H1 (cell line): ENCODE results near the gene GID8. TPM values are rescaled to one million over a fixed set of nuclear protein-coding genes. Genes with fewer than 3 reads are reported as not detected.

Source experiments
- CTCF ChIA-PET: fragments of 300-600 bp; sonication (Branson Sonifier 250); formaldehyde crosslinking; loops from one replicate; lab custom pipeline; 2021; ENCODE audit not compliant: partially characterized antibody; lab: Charles Lee
- POLR2A ChIA-PET: fragments of 300-600 bp; sonication (Branson Sonifier 250); formaldehyde crosslinking; loops from one replicate; lab custom pipeline; 2021; ENCODE audit warnings: inconsistent platforms; ENCODE audit not compliant: partially characterized antibody; lab: Charles Lee
- DNase-seq, 2 experiments: peaks; one replicate each; pipeline versions ENCODE4 v3.0.0 to v3.0.0-alpha.2; 2010 to 2022; ENCODE audit warnings: low spot score in 2 of 2, low read depth in 1 of 2, mixed read lengths in 1 of 2
- FAIRE-seq: peaks from 2 replicates; lab custom pipeline; 2011; peaks lifted over from hg19 to GRCh38; lab: Jason Lieb, UNC
- H2AFZ ChIP-seq: 2 replicates; pipeline ENCODE4 v1.8.1; 2012; ENCODE audit warnings: low read length, inconsistent platforms
- H2AK5ac ChIP-seq: 2 replicates; pipeline ENCODE4 v1.6.1; 2013; ENCODE audit warnings: low read depth, low read length
- H2BK120ac ChIP-seq: replicated peaks from 2 replicates; pipeline ENCODE3; 2013; ENCODE audit warnings: low read depth, low read length, inconsistent platforms
- H2BK12ac ChIP-seq: 2 replicates; pipeline ENCODE4 v1.6.1; 2013; ENCODE audit warnings: low read depth, low read length
- H2BK15ac ChIP-seq: 2 replicates; pipeline ENCODE4 v1.6.1; 2013; ENCODE audit warnings: low read length
- H2BK20ac ChIP-seq: 2 replicates; pipeline ENCODE4 v1.6.1; 2013; ENCODE audit warnings: low read length
- H2BK5ac ChIP-seq: 2 replicates; pipeline ENCODE4 v1.6.1; 2013; ENCODE audit warnings: low read depth, low read length
- H3K14ac ChIP-seq: 2 replicates; pipeline ENCODE4 v1.6.1; 2013; ENCODE audit warnings: inconsistent platforms; ENCODE audit not compliant: insufficient read length
- H3K18ac ChIP-seq: 2 replicates; pipeline ENCODE4 v1.6.1; 2013; ENCODE audit warnings: low read length; ENCODE audit errors: extremely low read depth
- H3K23ac ChIP-seq: 2 replicates; pipeline ENCODE4 v1.6.1; 2013; ENCODE audit warnings: inconsistent platforms; ENCODE audit not compliant: insufficient read length
- H3K23me2 ChIP-seq: 2 replicates; pipeline ENCODE4 v1.6.1; 2013; ENCODE audit warnings: low read depth, low read length
- H3K27ac ChIP-seq: 2 replicates; pipeline ENCODE4 v1.6.1; 2011; ENCODE audit warnings: low read depth, low read length, inconsistent platforms
- H3K27me3 ChIP-seq, 4 experiments: replicated peaks in 1 of 4; 1 replicate in 1 of 4; 2 replicates in 3 of 4; pipeline versions ENCODE4 v1.6.1 to v1.8.1; 2011 to 2013; ENCODE audit warnings: low read length in 3 of 4, mild to moderate bottlenecking in 3 of 4, inconsistent platforms in 2 of 4, mixed read lengths in 2 of 4, moderate library complexity in 1 of 4; ENCODE audit not compliant: control insufficient read depth in 3 of 4, insufficient read depth in 3 of 4; ENCODE audit errors: extremely low read depth in 1 of 4
- H3K36me3 ChIP-seq, 4 experiments: 2 replicates each; pipeline versions ENCODE4 v1.6.1 to v1.8.1; 2011 to 2013; ENCODE audit warnings: mild to moderate bottlenecking in 4 of 4, low read length in 3 of 4, moderate library complexity in 2 of 4, control low read depth in 1 of 4, inconsistent platforms in 1 of 4; ENCODE audit not compliant: insufficient read depth in 4 of 4, control insufficient read depth in 2 of 4
- H3K4ac ChIP-seq: replicated peaks from 2 replicates; pipeline ENCODE3; 2013; ENCODE audit warnings: low read length, low read depth, mixed read lengths, inconsistent platforms; ENCODE audit not compliant: insufficient read length
- H3K4me1 ChIP-seq, 4 experiments: replicated peaks in 1 of 4; 1 replicate in 1 of 4; 2 replicates in 3 of 4; pipeline versions ENCODE4 v1.6.1 to v1.8.1; 2011 to 2013; ENCODE audit warnings: low read length in 3 of 4, inconsistent platforms in 2 of 4, mixed read lengths in 1 of 4; ENCODE audit not compliant: insufficient read depth in 4 of 4, control insufficient read depth in 3 of 4
- H3K4me2 ChIP-seq, 2 experiments: 2 replicates each; pipeline versions ENCODE4 v1.6.1 to v1.8.1; 2011 to 2013; ENCODE audit warnings: low read depth in 2 of 2, low read length in 2 of 2, control low read depth in 1 of 2, inconsistent platforms in 1 of 2, mild to moderate bottlenecking in 1 of 2; ENCODE audit not compliant: insufficient read depth in 1 of 2
- H3K4me3 ChIP-seq, 4 experiments: fragments of 200-600, 300-600 bp in 1 of 4; sonication (generic), shearing (Covaris generic), sonication (Bioruptor Twin) in 1 of 4; 2 replicates each; pipeline versions ENCODE4 v1.5.1 to v1.8.1; 2011 to 2016; ENCODE audit warnings: low read length in 4 of 4, low read depth in 3 of 4, control low read depth in 2 of 4, inconsistent platforms in 2 of 4, mild to moderate bottlenecking in 2 of 4, mixed read lengths in 1 of 4, moderate library complexity in 1 of 4; ENCODE audit not compliant: insufficient read depth in 2 of 4; ENCODE audit errors: extremely low read depth in 1 of 4
- H3K56ac ChIP-seq: replicated peaks from 2 replicates; pipeline ENCODE3; 2013; ENCODE audit warnings: low read depth, mild to moderate bottlenecking, mixed read lengths, low read length, inconsistent platforms; ENCODE audit not compliant: insufficient read length
- H3K79me1 ChIP-seq: 2 replicates; pipeline ENCODE4 v1.6.1; 2013; ENCODE audit warnings: low read depth, low read length, control low read depth
- H3K79me2 ChIP-seq, 2 experiments: 2 replicates each; pipeline versions ENCODE4 v1.6.1 to v1.8.1; 2012 to 2013; ENCODE audit warnings: low read length in 2 of 2, mild to moderate bottlenecking in 2 of 2, inconsistent platforms in 1 of 2; ENCODE audit not compliant: insufficient read depth in 2 of 2, control insufficient read depth in 1 of 2
- H3K9ac ChIP-seq, 4 experiments: replicated peaks in 1 of 4; 1 replicate in 1 of 4; 2 replicates in 3 of 4; pipeline versions ENCODE4 v1.6.1 to v1.8.1; 2011 to 2013; ENCODE audit warnings: low read depth in 3 of 4, low read length in 3 of 4, control low read depth in 2 of 4, mild to moderate bottlenecking in 2 of 4, moderate library complexity in 2 of 4, inconsistent platforms in 1 of 4; ENCODE audit errors: extremely low read depth in 1 of 4
- H3K9me3 ChIP-seq, 2 experiments: 2 replicates each; pipeline versions ENCODE4 v1.6.1 to v1.8.1; 2012 to 2013; ENCODE audit warnings: mild to moderate bottlenecking in 2 of 2, moderate library complexity in 2 of 2, control low read depth in 1 of 2, inconsistent platforms in 1 of 2, low read depth in 1 of 2, low read length in 1 of 2, mixed read lengths in 1 of 2; ENCODE audit not compliant: insufficient read depth in 2 of 2
- H4K20me1 ChIP-seq, 2 experiments: replicated peaks in 1 of 2; 2 replicates each; pipeline versions ENCODE3 to v1.8.1; 2011 to 2013; ENCODE audit warnings: inconsistent platforms in 2 of 2, low read length in 2 of 2, mild to moderate bottlenecking in 1 of 2; ENCODE audit not compliant: insufficient read depth in 2 of 2, control insufficient read depth in 1 of 2
- H4K5ac ChIP-seq: 2 replicates; pipeline ENCODE4 v1.6.1; 2013; ENCODE audit warnings: low read length, low read depth, mixed read lengths, inconsistent platforms; ENCODE audit not compliant: insufficient read length
- H4K8ac ChIP-seq: 2 replicates; pipeline ENCODE4 v1.8.0; 2013; ENCODE audit warnings: mild to moderate bottlenecking, moderate library complexity, low read length, inconsistent platforms; ENCODE audit not compliant: insufficient read depth; ENCODE audit errors: extremely low read depth
- H4K91ac ChIP-seq: replicated peaks from 2 replicates; pipeline ENCODE3; 2013; ENCODE audit warnings: low read length, mixed read lengths, inconsistent platforms; ENCODE audit not compliant: insufficient read length
- ASH2L ChIP-seq: fragments of 200-600, 300-600 bp; sonication (generic); IDR thresholded peaks from one replicate; pipeline ENCODE4 v1.7.1; 2017; ENCODE audit warnings: low read length
- ATF2 ChIP-seq: IDR thresholded peaks from 2 replicates; pipeline ENCODE4 v1.6.1; 2012; ENCODE audit warnings: low read length, inconsistent platforms
- CTCF ChIP-seq, 3 experiments: IDR thresholded peaks; 1 replicate in 2 of 3; 2 replicates in 1 of 3; pipeline versions ENCODE4 v1.5.1 to v1.6.1; 2011; ENCODE audit warnings: low read length in 3 of 3, mild to moderate bottlenecking in 3 of 3, inconsistent platforms in 2 of 3, low read depth in 1 of 3, moderate library complexity in 1 of 3; ENCODE audit not compliant: insufficient read depth in 1 of 3; ENCODE audit errors: control extremely low read depth in 1 of 3
- GABPA ChIP-seq: IDR thresholded peaks from 2 replicates; pipeline ENCODE4 v1.6.1; 2011; ENCODE audit warnings: mild to moderate bottlenecking, low read length, moderate library complexity, borderline replicate concordance; ENCODE audit not compliant: insufficient read depth
- KDM1A ChIP-seq: fragments of 200-600, 300-600 bp; sonication (generic); IDR thresholded peaks from 2 replicates; pipeline ENCODE4 v1.7.1; 2016; ENCODE audit warnings: mild to moderate bottlenecking, low read length, borderline replicate concordance
- MAX ChIP-seq: IDR thresholded peaks from 2 replicates; pipeline ENCODE4 v1.6.1; 2012; ENCODE audit warnings: inconsistent platforms
- POU5F1 ChIP-seq: IDR thresholded peaks from 2 replicates; pipeline ENCODE4 v1.6.1; 2011; ENCODE audit warnings: low read depth, mild to moderate bottlenecking, low read length, moderate library complexity
- RFX5 ChIP-seq: IDR thresholded peaks from 2 replicates; pipeline ENCODE4 v1.6.1; 2011; ENCODE audit warnings: low read depth, low read length, improper control_type of control experiment, borderline replicate concordance
- WGBS, 2 experiments: shearing (Covaris generic) in 1 of 2; methylation state at CpG; one replicate each; pipeline versions ENCODE4 v1.1.6 to v1.1.7; 2013 to 2015; ENCODE audit warnings: low lambda C conversion rate in 2 of 2, mixed read lengths in 2 of 2, inconsistent platforms in 1 of 2, low coverage in 1 of 2, missing lambda C conversion rate in 1 of 2; ENCODE audit not compliant: insufficient replicate concordance in 2 of 2, insufficient coverage in 1 of 2, insufficient read length in 1 of 2; ENCODE audit errors: extremely low coverage in 1 of 2, missing lambda C conversion rate in 1 of 2; 5-methylcytosine and 5-hydroxymethylcytosine counted together
- polyA plus RNA-seq, 7 experiments: library from polyadenylated mRNA; depleted of rRNA in 3 of 7; stranded (reverse) in 5 of 7; unstranded in 2 of 7; fragments of >200 nt in 5 of 7; fragments of 200-250 nt in 2 of 7; gene quantifications; 1 replicate in 5 of 7; 2 replicates in 1 of 7; 4 replicates in 1 of 7; pipeline versions ENCODE4 v1.2.1 to v1.2.3, GENCODE V29; 2011 to 2013; ENCODE audit warnings: missing spikeins in 2 of 7, mixed read lengths in 2 of 7
- total RNA-seq: library from RNA; stranded (reverse); fragmentation: NEBNext Ultra II Directional; extraction: Animal tissue kit (Norgen Biotek cat#: 25700); gene quantifications from 2 replicates; pipeline ENCODE4 v1.2.1, GENCODE V29; 2021

Gene GID8
- total and polyA plus RNA-seq, 2 of the 8 experiments (the other 6 are each of a cell fraction or from before 2014, with no cell fraction given): 39.7 to 72.9 TPM

- POLR2A ChIA-PET: interaction anchor here (0.9 to 1.3 kb wide), 3 partner anchors 10 to 71 kb away, joined by 3 to 7 read pairs (median 3); no protein-coding TSS in a partner anchor
- Histone ChIP-seq H2BK5ac (no peak overlapping the region), H3K27me3 (no peaks in the 10 kb centered on the region), H3K27ac (no peak overlapping the region), H3K79me1 (peaks cover 3% of the 10 kb centered on the region; the same call in 1 of the 2 replicates), H2BK15ac (peak overlapping the region; percentile 83; the same call in 1 of the 2 replicates), H4K91ac (no peak overlapping the region), H3K14ac (no peak overlapping the region), H3K79me2 (peaks cover 0 to 7% of the 10 kb centered on the region in 2 experiments; a peak in 1 of 4 replicates), H3K4me1 (peaks cover 0 to 5% (median 0%) of the 10 kb centered on the region in 4 experiments; a peak in 2 of 7 replicates), H3K23ac (no peak overlapping the region), H4K20me1 (peaks cover 2 to 18% of the 10 kb centered on the region in 2 experiments), H3K56ac (no peak overlapping the region), H3K4me3 (no peak overlapping the region), H3K9ac (no peak overlapping the region), H2BK12ac (0 out of 2 replicates have a peak overlapping the region, but pooled peaks have one; percentile 33), H2AFZ (no peak overlapping the region), H2AK5ac (no peak overlapping the region), H3K4ac (no peak overlapping the region), H3K23me2 (no peaks in the 10 kb centered on the region), H4K8ac (no peak overlapping the region), H2BK120ac (no peak overlapping the region), H2BK20ac (no peak overlapping the region), H3K36me3 (peaks cover 3 to 13% (median 5%) of the 10 kb centered on the region in 4 experiments; a peak in 5 of 8 replicates), H3K4me2 (no peak overlapping the region), H4K5ac (no peak overlapping the region), H3K18ac (no peak overlapping the region; the same call in 1 of the 2 replicates), H3K9me3 (no peaks in the 10 kb centered on the region)
- CTCF ChIA-PET: interaction anchor here (0.8 to 1.9 kb wide), 6 partner anchors 10 to 220 kb away, joined by 4 to 9 read pairs (median 4); no protein-coding TSS in a partner anchor
- DNase-seq (no peak), FAIRE-seq (no peak)
- WGBS, 2 experiments: 92% methylated on average over 20 of the region's 20 CpGs; no CpG with 5 or more reads in 1 of the 2 experiments
- TF ChIP-seq ASH2L (no peak), GABPA (no peak), KDM1A (no peak), CTCF (IDR thresholded peaks at IDR 0.05; ENCODE audit: control extremely low read depth in 1 of 3, insufficient read depth in 1 of 3, low read depth in 1 of 3, low read length in 3 of 3) (no peak), MAX (no peak), ATF2 (no peak), RFX5 (no peak), POU5F1 (no peak)
Observed at GRCh38 chr20:62959998-62960436, 22.1 kb downstream of the GID8 start.
